Liver (tissue), 3 donors: Measurements from ENCODE around the gene GRB7.

Source experiments
- EGR1 ChIP-seq, 2 donors: IDR thresholded peaks; 2 replicates each; pipeline ENCODE4 v1.6.1; 2016 to 2018; ENCODE audit warnings: antibody characterized with exemption in 2 of 2, low read depth in 2 of 2
- FOXA1 ChIP-seq: IDR thresholded peaks from 2 replicates; pipeline ENCODE4 v1.6.1; 2016; ENCODE audit warnings: antibody characterized with exemption
- GABPA ChIP-seq, 2 donors: IDR thresholded peaks in 1 of 2; conservative IDR thresholded peaks in 1 of 2; 2 replicates each; pipeline ENCODE4 v1.6.1; 2016; ENCODE audit warnings: antibody characterized with exemption in 2 of 2, mild to moderate bottlenecking in 1 of 2, moderate library complexity in 1 of 2
- RAD21 ChIP-seq, 2 donors: IDR thresholded peaks; 2 replicates each; pipeline ENCODE4 v1.6.1; 2016; ENCODE audit warnings: antibody characterized with exemption in 2 of 2, mild to moderate bottlenecking in 2 of 2
- TAF1 ChIP-seq: conservative IDR thresholded peaks from 2 replicates; pipeline ENCODE4 v1.6.1; 2016; ENCODE audit warnings: antibody characterized with exemption, mild to moderate bottlenecking
- TF ChIP-seq, protein P1 (sequence below): fragments of 150-350 bp; IDR thresholded peaks from 2 replicates; pipeline ENCODE4 v1.5.1; 2017; ENCODE audit warnings: improper control_type of control experiment, low read depth, low read length; ENCODE audit not compliant: missing input control
- TF ChIP-seq, protein P2 (sequence below): IDR thresholded peaks from 2 replicates; pipeline ENCODE4 v1.6.1; 2016; ENCODE audit warnings: antibody characterized with exemption, mild to moderate bottlenecking
- TF ChIP-seq, protein P3 (sequence below): IDR thresholded peaks from 2 replicates; pipeline ENCODE4 v1.6.1; 2016; ENCODE audit warnings: antibody characterized with exemption
- donor health status: healthy.
- donor health status: healthy.

DNA sequence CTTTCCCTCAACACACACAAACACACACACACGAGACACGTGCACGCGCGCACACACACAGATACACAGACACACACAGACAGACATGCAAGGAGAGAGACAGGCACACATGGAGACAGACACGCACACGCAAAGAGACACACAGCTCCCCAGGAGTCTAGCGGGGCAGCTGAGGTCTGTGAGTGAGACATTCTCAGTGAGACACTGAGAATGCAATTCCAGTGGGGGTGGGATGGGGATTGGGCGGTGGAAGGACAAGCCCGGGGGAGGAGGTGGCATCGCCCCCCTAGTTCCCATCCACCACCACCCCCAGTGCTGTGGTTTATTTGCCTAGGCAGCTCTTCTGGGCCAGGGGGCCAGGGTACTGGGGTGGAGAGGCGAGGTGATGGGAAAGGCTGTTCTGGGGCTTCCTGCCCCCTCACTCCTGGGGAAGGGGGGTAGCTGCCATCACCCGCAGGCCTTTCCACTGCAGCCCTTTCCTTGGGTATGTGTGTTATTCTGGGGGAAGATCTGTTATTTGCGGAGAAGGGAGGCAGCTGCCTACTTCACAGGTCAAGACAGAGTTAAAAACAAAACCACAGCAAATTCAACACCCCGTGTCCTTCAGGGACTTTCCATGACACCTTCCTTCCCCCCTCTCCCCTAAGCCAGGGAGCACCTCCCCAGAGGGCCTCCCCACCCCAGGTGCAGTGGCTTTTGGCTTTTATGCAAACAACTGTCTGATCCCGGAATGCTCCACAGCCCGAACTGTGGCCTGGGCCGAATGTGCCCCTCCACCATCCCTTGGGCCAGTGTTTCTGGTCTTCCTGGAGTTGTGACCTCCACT, 18.0 kb downstream of the GRB7 start:
- TF ChIP-seq, protein P1, sequence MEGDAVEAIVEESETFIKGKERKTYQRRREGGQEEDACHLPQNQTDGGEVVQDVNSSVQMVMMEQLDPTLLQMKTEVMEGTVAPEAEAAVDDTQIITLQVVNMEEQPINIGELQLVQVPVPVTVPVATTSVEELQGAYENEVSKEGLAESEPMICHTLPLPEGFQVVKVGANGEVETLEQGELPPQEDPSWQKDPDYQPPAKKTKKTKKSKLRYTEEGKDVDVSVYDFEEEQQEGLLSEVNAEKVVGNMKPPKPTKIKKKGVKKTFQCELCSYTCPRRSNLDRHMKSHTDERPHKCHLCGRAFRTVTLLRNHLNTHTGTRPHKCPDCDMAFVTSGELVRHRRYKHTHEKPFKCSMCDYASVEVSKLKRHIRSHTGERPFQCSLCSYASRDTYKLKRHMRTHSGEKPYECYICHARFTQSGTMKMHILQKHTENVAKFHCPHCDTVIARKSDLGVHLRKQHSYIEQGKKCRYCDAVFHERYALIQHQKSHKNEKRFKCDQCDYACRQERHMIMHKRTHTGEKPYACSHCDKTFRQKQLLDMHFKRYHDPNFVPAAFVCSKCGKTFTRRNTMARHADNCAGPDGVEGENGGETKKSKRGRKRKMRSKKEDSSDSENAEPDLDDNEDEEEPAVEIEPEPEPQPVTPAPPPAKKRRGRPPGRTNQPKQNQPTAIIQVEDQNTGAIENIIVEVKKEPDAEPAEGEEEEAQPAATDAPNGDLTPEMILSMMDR, result no peak
- TF ChIP-seq, protein P2, sequence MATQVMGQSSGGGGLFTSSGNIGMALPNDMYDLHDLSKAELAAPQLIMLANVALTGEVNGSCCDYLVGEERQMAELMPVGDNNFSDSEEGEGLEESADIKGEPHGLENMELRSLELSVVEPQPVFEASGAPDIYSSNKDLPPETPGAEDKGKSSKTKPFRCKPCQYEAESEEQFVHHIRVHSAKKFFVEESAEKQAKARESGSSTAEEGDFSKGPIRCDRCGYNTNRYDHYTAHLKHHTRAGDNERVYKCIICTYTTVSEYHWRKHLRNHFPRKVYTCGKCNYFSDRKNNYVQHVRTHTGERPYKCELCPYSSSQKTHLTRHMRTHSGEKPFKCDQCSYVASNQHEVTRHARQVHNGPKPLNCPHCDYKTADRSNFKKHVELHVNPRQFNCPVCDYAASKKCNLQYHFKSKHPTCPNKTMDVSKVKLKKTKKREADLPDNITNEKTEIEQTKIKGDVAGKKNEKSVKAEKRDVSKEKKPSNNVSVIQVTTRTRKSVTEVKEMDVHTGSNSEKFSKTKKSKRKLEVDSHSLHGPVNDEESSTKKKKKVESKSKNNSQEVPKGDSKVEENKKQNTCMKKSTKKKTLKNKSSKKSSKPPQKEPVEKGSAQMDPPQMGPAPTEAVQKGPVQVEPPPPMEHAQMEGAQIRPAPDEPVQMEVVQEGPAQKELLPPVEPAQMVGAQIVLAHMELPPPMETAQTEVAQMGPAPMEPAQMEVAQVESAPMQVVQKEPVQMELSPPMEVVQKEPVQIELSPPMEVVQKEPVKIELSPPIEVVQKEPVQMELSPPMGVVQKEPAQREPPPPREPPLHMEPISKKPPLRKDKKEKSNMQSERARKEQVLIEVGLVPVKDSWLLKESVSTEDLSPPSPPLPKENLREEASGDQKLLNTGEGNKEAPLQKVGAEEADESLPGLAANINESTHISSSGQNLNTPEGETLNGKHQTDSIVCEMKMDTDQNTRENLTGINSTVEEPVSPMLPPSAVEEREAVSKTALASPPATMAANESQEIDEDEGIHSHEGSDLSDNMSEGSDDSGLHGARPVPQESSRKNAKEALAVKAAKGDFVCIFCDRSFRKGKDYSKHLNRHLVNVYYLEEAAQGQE, result no peak
- no peak for TF ChIP-seq TAF1
- no peak for TF ChIP-seq GABPA (IDR thresholded peaks at IDR 0.05 in 1 of 2, conservative IDR thresholded peaks at IDR 0.05 in 1 of 2)
- no peak for TF ChIP-seq FOXA1
- no peak for TF ChIP-seq RAD21 (IDR thresholded peaks at IDR 0.05)
- TF ChIP-seq, protein P3, sequence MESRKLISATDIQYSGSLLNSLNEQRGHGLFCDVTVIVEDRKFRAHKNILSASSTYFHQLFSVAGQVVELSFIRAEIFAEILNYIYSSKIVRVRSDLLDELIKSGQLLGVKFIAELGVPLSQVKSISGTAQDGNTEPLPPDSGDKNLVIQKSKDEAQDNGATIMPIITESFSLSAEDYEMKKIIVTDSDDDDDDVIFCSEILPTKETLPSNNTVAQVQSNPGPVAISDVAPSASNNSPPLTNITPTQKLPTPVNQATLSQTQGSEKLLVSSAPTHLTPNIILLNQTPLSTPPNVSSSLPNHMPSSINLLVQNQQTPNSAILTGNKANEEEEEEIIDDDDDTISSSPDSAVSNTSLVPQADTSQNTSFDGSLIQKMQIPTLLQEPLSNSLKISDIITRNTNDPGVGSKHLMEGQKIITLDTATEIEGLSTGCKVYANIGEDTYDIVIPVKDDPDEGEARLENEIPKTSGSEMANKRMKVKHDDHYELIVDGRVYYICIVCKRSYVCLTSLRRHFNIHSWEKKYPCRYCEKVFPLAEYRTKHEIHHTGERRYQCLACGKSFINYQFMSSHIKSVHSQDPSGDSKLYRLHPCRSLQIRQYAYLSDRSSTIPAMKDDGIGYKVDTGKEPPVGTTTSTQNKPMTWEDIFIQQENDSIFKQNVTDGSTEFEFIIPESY, result no peak
- TF ChIP-seq EGR1 (IDR thresholded peaks at IDR 0.05; ENCODE audit: low read depth in 2 of 2), result no peak
